VCaP (cell line): Measurements from ENCODE around the gene SLC25A45.

ENCODE experiments used
- H3K27ac ChIP-seq: fragments of 450-650 bp; 2 replicates; pipeline ENCODE4 v1.5.1; 2017
- CTCF ChIP-seq: fragments of 450-650 bp; conservative IDR thresholded peaks from 2 replicates; pipeline ENCODE4 v1.5.1; 2017; ENCODE audit warnings: mild to moderate bottlenecking, moderate library complexity

SLC25A45 gene

GRCh38 chr11:65404638-65405339 is 22.3 kb upstream of the SLC25A45 start:
- no peak for TF ChIP-seq CTCF

GRCh38 chr11:65404210-65404609 is 21.8 kb upstream of the SLC25A45 start:
- H3K27ac ChIP-seq = no peak overlapping the region
- no peak for TF ChIP-seq CTCF

More at GRCh38 chr11:65404638-65405339, 22.3 kb upstream of the SLC25A45 start:
- H3K27ac ChIP-seq = no peak overlapping the region

GRCh38 chr11:65403607-65404121 is 21.2 kb upstream of the SLC25A45 start:
- no peak for TF ChIP-seq CTCF
- H3K27ac ChIP-seq = no peak overlapping the region

GRCh38 chr11:65402790-65403189 is 20.3 kb upstream of the SLC25A45 start:
- no peak for TF ChIP-seq CTCF
- no peak overlapping the region for H3K27ac ChIP-seq

GRCh38 chr11:65401803-65402248 is 19.4 kb upstream of the SLC25A45 start:
- no peak overlapping the region for H3K27ac ChIP-seq
- no peak for TF ChIP-seq CTCF

DNA sequence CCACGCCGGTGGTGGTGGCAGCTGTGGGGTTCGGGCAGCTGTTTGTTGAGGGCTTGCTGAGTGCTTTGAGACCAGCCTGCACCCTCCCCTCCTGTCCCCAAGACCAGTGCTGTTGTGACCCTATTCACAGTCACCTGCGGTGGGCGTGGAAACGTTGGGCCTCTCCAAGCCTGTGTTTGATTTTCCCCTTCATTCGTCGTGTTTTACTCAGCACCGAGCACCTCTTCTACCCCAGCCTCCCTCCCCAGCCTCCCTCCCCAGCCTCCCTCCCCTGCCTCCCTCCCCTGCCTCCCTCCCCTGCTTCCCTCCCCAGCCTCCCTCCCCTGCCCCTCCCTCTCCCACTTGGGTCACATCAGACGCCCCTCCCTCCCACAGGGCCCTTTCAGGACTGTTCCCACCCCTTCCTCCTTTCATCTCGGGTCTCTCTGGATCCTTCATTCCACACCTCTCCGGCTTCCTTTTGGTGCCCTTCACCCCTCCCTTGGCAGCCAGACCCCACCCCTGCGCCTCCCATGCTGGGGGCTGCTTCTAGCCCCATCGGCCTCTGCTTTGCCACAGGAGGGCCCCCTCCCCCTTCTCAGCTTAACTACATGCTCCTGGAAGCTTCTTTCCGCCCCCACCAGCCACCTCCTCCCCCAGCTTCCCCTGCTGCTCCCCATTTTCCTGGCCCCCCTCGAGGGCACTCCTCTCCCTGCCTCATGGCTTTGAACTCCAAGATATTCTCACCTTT is 18.8 kb upstream of the SLC25A45 start:
- no peak overlapping the region for H3K27ac ChIP-seq
- TF ChIP-seq CTCF = no peak

DNA sequence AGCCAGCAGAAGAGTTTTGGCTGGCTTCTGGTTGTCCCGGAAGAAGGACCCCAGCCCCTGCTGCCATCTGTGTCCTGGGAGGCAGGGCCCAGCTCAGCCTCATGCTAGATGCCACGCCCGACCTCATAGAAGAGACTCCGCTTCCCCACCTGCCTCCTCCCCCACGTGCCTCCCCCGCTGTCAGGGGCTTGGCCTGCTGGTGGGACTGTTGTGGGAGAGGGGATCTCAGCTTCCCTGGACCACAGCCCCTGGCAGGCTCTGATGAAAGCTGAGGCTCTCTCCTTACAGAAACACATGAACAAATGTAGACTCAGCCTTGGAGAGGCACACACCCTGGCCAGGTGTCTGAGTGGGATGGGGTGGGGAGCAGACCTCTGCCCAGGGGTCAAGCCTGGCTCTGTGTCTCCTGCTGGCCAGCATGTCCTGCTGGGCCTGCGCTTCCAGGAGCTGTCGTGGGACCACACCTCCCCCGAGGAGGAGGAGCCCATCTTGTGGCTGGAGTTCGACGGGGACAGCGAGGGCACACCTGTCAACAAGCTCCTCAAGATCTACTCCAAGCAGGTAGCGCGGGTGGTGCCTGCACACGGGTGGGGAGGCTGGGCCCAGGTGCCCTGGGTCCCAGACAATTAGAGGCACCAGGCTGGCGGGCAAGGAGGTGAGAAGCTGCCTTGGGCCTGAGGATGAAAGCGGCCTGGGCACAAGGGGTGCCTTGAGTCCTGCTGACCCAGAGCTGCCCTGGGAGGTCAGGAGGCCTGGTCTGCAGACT is 18.0 kb upstream of the SLC25A45 start:
- TF ChIP-seq CTCF = no peak

More for the DNA sequence above, 18.0 kb upstream of the SLC25A45 start:
- no peak overlapping the region for H3K27ac ChIP-seq
